GM19372 (cell line): ENCODE measurements around the gene NAPA.

Source experiments
- ATAC-seq: cut with Tn5 transposase; IDR thresholded peaks from one replicate; pipeline ENCODE4 v1.9.1; 2021; ENCODE audit warnings: mild to moderate bottlenecking, low read depth, moderate library complexity; ENCODE audit not compliant: unreplicated experiment

The NAPA gene

DNA sequence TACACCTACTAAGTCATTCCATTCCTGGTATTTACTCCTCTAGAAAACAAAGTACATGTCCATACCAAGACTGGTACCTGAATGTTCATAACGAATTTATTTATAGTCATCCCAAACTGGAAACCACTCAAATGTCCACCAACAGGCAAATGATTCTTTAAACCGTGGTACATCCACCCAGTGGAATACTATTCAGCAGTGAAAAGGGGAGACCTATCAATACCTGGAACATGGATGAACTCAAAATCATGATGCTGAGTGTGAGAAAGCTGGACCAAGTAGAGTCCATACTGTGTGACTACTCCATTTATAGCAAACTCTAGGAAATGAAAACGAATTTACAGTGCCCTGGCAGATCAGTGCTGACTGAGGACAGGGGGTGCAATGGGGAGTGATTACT lies 11.9 kb upstream of the NAPA start:
- ATAC-seq = no peak

DNA sequence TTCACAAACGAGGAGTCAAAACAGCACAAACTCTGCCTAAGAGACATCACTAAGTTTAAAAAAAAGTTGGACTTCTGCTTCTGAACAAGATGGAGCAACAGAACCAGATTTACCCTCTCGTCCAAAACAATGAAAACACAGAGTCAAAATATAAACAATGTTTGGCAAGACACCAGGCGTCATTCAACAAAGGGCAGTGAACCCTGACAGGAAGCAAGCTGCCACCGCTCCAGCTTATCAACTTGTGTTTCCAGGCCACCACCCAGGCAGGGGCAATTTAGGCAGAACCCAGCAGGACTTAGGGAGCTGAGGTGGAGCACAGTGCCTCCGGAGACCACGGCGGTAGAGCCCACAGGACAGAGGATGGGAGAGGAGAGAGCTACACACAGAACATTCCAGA lies 8.6 kb upstream of the NAPA start:
- ATAC-seq = no peak

DNA sequence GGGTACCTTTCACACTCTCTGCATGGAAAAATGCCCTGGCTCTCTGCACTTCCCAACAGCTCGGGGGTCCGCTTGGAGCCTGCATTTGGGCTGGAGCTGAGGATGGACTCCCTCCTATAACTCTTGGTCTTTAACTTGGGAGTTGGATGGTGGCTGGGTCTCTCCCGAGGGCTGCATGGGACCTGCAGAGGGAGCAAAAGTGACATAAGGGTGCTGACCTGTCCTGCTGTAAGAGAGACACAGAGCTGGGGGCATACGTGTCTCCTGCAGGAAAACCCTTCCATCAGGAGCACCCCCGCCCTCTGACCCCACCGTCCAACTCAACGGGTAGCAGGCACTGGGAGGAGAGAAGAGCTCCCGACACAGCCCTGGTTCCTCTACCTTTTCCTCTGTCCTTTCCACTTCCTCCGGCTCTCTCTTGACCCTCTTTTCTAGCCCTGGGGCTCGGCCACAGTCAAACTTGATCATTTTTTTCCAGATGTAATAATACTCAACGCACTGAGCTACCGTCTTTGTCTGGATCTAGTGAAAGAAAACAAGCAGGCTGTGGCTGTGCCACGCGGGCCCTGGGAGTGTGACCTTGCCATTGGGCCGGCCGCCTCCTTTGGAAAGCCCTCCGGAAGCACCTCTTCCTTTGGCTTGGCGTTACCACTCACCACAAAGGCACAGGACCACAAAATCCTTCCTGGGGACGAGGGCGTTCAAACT lies 6.8 kb upstream of the NAPA start:
- ATAC-seq = no peak

DNA sequence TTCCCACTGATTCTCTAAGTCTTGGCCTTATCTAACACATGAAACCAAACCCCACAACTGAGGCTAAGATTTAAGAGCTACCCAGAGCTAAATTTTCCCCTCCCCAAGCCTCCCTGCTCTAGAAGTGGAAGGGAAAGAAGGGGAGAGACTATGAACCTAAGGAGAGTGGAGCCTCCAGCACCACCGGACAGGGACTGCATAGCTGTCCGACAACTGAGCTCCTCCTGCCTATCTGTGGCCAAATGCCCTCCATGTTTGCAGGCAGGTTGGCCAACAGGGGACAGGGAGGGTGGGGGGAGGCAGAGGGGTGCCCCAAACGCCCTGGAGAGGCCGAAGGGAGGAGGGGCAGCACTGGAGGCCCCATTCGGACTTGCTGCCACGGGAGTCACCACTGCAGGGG lies 6.0 kb upstream of the NAPA start:
- no peak for ATAC-seq

DNA sequence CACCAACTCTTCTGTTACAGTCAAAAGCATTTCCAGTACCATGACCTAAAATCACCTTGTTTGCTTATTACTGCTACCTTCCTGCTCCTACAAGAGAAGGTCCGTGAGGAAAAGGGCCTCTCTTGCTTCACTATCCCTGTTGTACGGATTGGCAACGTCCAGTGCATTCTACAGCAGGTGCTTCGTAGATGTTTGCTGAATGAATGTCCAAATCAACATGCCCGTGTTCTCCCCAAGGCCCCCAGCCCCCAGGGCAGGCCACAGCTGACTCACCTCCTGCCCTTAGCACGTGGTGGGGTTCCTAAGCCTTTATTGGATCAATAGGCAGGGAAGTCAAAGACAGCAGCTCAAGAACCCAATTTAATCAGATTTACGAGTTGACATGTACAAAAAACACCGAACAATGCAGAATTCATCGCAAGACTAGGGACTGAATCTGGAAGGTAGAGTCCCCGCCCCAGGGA lies 5.5 kb upstream of the NAPA start:
- ATAC-seq = no peak

DNA sequence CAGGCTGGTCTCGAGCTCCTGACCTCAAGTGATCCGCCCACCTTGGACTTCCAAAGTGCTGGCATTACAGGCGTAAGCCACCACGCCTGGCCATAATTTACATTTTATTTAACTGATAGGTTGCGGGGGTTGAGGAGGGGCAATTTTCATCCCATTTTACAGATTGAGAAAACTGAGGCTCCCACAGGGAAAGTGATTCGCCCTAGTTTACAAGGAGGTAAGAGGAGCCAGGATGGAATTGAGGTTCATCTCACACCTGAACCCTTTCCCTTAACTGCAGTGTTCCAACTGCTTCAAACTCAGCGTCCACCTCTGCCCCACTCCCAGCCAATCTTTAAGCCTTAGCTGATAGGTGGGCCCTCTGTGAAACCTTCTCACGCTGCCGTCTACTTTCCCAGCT lies 4.0 kb upstream of the NAPA start:
- ATAC-seq = no peak

DNA sequence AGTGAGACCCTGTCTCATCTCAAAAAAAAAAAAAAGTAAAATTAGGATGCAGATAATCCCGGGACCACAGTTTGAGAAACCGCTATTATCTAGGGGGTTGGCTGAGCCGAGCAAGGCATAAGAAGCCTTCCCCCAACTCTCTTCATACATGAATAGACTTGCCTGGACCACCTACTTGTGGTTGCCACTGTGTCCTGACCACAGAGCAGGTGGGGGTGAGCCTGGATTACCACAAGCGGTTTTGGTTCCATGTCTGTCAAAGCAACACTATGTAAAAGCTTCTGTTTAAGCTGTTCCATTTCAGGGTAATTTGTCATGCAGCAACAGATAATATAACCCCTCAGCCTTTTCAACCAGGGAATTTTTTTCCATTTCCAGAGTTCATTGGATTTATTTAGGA lies 3.3 kb upstream of the NAPA start:
- ATAC-seq = no peak

DNA sequence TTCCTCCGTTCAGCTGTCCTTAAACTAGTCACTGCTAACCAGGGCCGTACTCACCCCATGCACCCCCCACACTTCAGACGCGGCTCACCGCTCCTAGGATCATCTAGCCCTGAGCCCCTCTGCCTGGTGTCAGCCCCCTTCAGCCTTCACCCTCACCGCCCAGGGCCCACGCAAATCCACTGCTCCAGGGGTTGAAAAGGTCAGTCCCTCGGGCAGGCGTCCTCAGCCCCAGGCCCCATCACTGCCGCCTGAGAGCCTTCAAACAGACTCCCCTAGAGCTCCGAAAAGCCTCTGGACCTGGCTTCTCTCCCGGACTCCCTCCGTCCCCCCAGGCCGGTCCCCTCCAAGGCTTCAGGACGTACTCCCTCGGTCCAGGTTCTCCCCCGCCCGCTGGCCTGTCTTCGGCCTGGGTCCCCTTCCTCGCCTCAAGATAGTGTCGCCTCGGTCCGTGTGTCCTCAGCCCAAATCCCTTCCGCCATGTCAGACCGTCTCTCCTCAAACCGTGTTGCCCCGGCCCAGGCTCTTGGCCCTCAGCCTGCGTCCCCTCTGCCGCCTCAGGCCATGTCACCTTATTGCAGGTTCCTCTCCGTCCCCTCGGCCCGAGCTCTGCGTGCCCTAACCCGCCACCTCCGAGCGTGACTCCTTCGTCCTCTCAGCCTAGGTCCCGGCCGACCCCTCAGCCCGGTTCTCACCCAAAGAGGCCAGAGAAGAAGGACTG lies 553 bp downstream of the NAPA start:
- no peak for ATAC-seq

DNA sequence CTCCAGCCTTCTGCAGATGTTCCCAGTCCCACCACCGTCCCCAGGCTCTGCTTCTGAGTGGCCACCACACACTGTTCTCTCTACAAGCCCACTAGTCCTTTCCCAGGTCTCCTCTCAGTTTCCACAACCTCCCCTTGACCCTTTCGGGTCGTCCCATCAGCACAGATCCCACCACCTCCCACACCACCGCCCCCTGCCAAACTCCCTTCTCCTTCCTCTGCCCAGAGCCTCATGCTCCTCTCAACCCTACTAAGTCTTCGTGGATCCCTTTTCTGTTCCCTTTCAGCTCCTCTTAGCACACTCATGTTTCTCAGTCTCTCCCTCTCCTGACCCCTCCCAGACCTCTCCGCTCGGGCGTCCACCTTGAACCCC lies 1.9 kb downstream of the NAPA start:
- no peak for ATAC-seq

DNA sequence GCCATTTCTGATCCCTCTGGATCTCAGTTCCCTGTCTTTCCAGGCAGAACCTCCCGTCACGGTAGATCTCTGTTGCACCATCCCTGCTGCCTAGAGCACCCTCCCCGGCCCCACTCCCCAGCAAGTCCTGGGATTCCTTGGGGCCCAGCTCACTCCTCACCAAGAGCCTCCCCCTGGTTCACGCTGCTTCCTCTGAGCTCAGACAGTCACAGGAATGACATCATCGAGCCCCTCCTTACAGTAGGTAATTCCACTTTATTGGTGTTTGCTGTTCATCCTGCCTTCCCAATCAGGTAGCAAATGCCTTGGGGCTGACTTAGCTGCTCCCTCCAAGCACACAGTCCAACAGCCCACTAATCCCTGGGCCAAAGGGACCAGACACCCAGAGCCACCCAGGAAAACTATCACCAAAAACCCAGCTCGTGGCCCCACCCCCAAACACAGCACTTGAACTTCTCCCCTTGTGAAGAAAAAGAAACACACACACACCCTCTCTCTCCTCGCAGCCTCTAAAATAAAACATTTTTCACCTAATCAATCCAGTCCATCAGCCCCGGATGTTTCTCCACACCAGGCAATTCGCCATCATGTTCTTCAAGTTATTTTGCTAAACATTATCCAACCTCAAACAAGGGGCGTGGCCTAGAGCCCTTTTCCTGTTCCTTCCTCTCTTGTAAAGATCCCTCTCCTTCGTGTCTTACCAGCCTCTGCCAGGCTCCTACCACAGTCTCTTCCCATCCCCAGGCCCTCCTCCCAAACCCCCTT lies 2.5 kb downstream of the NAPA start:
- no peak for ATAC-seq

DNA sequence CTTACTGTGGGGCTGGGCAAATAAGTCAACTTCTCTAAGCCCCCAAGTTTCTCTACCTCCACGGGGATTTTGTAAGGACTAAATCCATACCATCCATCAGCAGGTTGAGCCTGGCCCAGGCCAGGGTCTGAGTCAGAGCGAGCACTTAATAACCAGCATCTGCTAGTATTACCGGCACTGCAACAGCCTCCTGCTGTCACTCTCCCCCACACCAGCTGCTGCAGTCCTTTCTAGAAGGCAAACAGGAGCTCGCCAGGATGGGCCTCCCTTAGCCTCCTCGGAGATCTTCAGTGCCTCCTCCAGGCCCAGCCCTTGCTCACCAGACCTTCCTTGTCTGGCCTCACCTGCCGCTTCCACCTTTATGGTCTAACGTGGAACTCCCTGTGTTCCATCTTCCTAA lies 3.2 kb downstream of the NAPA start:
- ATAC-seq = no peak

DNA sequence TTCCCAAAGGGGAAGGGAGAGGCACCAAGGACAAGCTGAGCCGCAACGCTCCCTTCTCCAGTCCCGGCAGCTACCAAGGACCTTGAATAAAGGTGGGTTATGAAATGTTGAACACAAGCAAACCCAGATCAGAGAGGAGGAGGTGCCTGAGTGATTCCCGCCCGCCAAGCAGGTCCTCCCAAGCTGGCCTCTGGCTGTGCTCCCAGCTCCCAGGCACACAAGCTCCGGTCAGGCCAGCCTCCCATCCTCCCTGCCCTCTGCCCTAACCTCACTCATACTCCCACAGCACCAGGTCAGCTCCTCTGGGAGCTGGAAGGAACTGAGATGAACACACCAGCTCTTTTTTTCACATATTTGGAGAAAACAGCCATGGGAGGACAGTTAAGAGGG lies 3.7 kb downstream of the NAPA start:
- no peak for ATAC-seq

DNA sequence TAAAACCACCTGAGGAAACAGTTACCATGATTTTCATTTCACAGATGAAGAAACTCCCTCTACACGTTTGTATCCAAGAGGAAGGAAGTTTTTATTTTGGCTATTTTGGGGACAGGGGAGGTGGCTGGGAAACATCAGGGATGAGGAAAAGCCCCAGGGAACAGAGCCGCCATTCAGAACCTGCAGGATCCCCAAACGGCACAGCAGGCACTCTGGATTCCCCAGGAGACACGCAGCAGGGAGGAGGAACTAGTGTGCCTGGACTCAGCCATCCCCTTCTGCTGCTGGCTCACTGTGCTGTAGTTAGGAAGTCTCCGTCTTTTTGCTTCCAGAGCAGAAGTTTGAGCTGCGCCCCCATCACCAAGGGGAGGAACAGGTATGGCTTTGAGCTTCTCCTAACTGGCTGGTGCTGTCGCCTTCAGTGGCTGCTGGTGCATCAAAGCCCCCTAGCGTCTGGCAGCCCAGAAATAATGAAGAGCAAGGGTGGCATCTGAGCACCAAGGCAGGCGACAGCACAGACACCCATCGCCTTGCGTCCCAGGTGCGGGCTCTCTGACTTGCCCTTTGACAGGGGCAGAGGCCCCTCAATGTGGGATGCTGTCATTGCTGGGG lies 4.2 kb downstream of the NAPA start:
- no peak for ATAC-seq

DNA sequence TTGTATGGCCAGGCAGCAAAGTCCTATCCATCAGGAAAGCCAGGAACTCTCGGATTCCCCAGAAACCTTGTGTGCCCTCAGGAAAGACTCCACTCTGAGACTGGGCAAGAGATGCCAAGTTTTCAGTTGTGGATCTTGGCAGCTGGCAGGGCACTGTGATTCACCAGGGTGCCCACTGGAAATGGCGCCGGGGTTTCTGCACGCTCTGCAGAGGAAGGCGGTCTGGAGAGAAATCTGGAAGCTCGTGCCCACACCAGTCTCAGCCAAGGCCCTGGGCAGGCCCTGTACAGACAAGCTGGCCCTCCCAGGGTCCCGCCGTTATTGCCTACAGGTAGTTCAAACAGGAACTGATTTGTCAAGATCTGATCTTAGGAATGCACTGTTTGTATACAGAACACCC lies 4.9 kb downstream of the NAPA start:
- no peak for ATAC-seq

DNA sequence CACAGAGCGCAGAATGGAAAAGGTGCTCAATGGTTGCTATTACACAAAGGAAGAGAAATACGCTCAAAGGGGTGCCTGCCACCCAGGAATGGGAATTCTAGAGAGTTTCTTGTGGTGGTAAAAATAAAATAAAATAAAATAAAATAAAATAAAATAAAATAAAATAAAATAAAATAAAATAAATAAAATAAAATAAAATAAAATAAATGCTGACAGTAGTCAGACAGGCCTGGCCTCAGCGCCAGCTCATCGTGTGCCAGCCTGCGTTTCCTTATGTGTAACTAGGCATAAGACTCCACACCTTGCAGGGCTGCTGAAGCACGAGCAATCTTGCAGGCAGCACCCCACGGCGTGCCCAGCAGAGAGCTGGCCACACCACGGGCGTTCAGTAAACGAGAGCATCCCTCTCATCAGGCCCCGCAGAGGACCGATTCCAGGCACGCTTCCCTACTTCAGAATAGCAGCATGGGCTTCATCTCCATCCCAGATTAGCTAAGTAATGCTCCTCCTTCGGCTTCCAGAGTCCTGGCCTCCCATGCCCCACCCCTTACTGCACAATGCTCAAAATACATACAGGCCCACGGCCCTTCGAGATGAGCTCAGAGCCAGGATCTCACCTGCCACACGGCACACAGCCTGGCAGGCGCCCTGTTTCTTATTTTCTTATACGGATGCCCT lies 5.6 kb downstream of the NAPA start:
- ATAC-seq = no peak

DNA sequence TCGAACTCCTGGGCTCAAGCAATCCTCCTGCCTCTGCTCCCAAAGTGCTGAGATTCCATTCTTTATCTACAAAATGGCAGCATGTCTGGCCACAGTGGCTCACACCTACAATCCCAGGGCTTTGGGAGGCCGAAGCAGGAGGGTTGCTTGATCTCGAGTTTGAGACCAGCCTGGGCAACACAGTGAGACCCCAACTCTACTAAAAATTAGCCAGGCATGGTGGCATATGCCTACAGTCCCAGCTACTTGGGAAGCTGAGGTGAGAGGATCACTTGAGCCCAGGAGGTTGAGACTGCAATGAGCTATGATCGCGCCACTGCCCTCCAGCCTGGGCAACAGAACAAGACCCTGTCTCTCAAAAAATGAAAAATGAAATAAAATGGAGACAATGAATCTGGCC lies 6.1 kb downstream of the NAPA start:
- ATAC-seq = no peak

DNA sequence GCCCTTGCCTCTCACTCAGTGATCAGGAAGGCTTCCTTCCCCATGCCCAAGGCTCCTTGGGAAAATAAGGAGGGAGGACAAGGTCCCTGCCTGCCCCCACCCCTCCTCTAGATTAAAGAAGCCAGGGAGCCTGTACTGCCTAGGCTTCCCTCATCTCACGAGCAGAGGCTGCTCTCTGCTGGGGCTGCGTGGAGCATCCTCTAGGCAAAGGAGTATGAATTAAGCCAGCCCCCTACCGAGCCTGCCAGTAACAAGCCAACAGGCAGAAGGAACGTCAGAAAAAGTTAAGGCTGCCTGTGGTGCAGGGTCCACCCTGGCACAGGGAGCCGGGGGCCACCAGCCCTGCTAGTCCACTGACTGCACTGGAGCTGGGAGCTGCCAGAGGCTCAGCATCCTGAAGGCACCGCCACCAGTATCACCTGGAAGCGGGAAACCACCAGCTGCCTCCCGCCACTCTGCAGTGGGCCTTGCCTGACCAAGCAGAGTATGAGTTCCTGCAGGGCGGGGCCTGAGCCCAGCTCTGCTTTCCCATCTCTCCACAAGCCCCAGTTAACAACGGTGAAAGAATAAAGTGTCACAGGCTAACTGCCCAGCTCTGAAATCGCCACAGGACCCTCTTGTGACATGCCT lies 6.8 kb downstream of the NAPA start:
- ATAC-seq = no peak

DNA sequence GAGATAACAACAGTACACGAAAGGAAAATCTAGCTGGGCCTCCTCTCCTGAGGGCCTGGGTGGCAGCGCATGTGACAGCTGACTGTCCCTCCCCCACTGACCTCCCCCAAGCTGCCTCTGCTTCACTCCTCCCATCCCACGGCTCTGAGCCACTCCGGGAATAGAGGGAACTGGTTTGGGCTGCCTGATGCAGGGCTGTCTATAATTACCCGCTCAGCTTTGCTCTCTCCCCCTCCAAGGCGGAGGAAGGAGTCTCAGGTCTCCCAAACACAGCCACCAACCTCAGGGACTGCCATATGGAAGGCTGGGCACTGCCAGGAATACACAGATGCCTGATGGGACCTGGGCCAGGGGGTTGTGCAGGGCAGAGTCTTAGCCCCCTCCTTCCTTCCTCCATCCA lies 7.9 kb downstream of the NAPA start:
- no peak for ATAC-seq

DNA sequence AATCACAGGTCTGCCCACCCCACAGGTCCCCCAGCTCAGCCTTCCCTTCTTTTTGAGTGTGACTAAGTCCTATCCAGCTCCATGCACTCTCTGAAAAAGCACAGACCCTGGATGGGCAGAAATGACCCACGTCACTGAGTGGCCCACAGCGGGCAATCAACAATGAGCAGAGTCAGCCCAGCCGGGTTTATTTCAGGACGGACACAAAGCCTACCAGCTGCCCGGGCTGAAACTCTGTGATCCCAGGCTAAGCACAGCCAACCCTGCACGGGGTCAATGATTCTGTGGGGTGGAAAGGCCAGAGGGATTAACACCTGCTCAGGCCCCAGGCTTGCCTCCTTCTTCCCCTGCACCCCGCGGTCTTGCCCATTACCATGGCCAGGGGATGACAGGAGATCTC lies 8.4 kb downstream of the NAPA start:
- no peak for ATAC-seq

DNA sequence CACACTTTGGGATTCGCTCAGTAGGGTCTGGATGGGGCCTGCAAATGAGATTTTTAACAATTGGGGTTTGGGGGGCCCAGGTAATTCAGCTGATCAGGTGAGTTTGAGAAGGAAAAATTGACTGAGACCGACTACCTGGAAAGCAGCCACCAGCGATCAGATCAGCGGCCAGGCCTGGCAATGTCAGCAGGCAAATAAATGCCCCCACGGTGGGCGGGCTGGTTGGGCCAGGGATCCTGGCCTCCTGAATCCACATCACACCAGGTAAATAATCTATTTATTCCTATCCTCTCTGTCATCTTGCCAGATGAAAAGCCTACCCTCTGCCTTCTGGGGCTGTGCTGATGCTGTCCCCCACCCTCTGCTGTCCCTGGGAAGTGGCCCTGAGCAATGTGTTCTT lies 9.4 kb downstream of the NAPA start:
- ATAC-seq = no peak
